Type B pancreatic cell (in vitro differentiated cells): ENCODE results near the gene CCNQ. TPM values are rescaled to one million over a fixed set of nuclear protein-coding genes. Genes with fewer than 3 reads are reported as not detected.

Source experiments
- DNase-seq: peaks from one replicate; pipeline ENCODE4 v3.0.0; 2021; ENCODE audit warnings: mixed read lengths; ENCODE audit not compliant: unreplicated experiment; ENCODE audit errors: extremely low spot score
- H3K27ac Mint-ChIP-seq: 2 replicates; pipeline ENCODE4 v1.8.0; 2021; ENCODE audit warnings: mild to moderate bottlenecking, mixed read lengths
- H3K27me3 Mint-ChIP-seq: 2 replicates; pipeline ENCODE4 v1.8.0; 2021; ENCODE audit warnings: mixed read lengths
- H3K36me3 Mint-ChIP-seq: 2 replicates; pipeline ENCODE4 v1.8.0; 2021; ENCODE audit warnings: mixed read lengths
- H3K4me1 Mint-ChIP-seq: one replicate; pipeline ENCODE4 v1.8.0; 2021; ENCODE audit warnings: mixed read lengths; ENCODE audit not compliant: unreplicated experiment
- H3K4me3 Mint-ChIP-seq: 2 replicates; pipeline ENCODE4 v1.8.0; 2021; ENCODE audit warnings: mild to moderate bottlenecking, mixed read lengths
- H3K9me3 Mint-ChIP-seq: 2 replicates; pipeline ENCODE4 v1.8.0; 2021; ENCODE audit warnings: mixed read lengths
- CTCF ChIP-seq: fragments of 200-600 bp; sonication (generic); conservative IDR thresholded peaks from 2 replicates; pipeline ENCODE4 v1.5.0; 2021; ENCODE audit warnings: antibody characterized with exemption, mild to moderate bottlenecking
- total RNA-seq: library from RNA; stranded (reverse); gene quantifications from 2 replicates; pipeline ENCODE4 v1.2.1, GENCODE V29; 2021; ENCODE audit warnings: low replicate concordance

CCNQ gene
- total RNA-seq, 1 donor from 2014 or later: 19.0 TPM

DNA sequence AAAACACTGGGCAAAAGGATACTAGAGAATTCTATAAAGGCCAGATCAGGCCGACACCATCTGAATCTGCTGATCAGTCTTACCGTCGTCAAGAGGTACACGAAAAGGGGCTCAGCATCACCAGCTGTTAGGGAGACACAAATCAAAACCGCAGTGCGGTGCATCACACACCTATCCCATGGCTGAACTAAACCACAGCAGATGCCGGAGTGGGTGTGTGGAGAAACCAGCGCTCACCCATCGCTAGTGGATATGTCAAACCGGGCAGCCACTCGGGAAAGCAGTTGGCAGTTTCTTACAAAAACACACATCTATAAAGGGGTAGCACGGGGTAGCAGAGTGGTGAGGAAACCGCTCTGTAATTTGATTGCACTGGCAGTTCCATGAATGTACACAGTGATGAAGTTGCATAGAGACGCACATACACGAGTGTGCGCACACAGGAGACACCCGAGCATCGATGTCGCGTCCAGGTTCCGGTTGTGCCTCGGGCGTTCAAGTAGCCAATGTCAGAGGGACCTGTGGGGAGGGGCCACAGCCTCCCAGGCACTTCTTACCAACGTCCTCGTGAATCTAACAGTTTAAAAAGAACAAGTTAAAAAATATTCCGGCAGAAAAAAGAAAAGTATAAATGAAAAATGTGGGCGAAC lies 23.1 kb upstream of the CCNQ start:
- Mint-ChIP-seq H3K9me3 (no peaks in the 10 kb centered on the region), H3K27me3 (peaks cover 18% of the 10 kb centered on the region), H3K36me3 (no peaks in the 10 kb centered on the region), H3K27ac (no peak overlapping the region), H3K4me3 (no peak overlapping the region), H3K4me1 (no peaks in the 10 kb centered on the region)
- no peak for TF ChIP-seq CTCF
- DNase-seq: no peak

GRCh38 chrX:153620576-153620975 lies 21.6 kb upstream of the CCNQ start:
- no peak for TF ChIP-seq CTCF
- Mint-ChIP-seq H3K36me3 (no peaks in the 10 kb centered on the region), H3K27me3 (peaks cover 28% of the 10 kb centered on the region), H3K27ac (no peak overlapping the region), H3K4me1 (no peaks in the 10 kb centered on the region), H3K9me3 (no peaks in the 10 kb centered on the region), H3K4me3 (no peak overlapping the region)
- DNase-seq: no peak

- no peaks in the 10 kb centered on the region for H3K36me3 Mint-ChIP-seq
- no peak for DNase-seq
- H3K27me3 Mint-ChIP-seq: peaks cover 46% of the 10 kb centered on the region
- H3K4me1 Mint-ChIP-seq: no peaks in the 10 kb centered on the region
- no peak overlapping the region for H3K27ac Mint-ChIP-seq
- no peak for TF ChIP-seq CTCF
- no peaks in the 10 kb centered on the region for H3K9me3 Mint-ChIP-seq
- no peak overlapping the region for H3K4me3 Mint-ChIP-seq
Observed at GRCh38 chrX:153614818-153615217, 15.9 kb upstream of the CCNQ start.

DNA sequence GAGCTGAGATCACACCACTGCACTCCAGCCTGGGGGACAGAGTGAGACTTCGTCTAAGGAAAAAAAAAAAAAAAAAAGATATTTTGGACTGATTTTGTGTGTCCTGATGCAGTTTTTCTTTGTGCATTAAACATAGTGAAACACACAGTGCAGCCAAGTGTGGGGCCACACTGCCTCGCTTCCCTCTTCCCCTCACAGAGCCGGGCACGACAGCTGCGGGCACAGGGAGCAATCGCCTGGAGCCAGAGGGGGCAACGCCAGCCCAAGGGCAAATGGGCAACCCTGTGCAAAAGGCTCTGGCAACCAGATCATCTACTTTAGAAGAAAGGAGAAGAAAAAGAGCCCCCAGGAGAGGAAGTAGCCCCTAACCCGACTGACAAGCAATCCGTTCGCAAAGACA lies 13.5 kb upstream of the CCNQ start:
- no peak for DNase-seq

GRCh38 chrX:153611298-153612095 lies 12.6 kb upstream of the CCNQ start:
- TF ChIP-seq CTCF: no peak
- peaks cover 34% of the 10 kb centered on the region for H3K27me3 Mint-ChIP-seq
- no peak overlapping the region for H3K27ac Mint-ChIP-seq
- H3K4me3 Mint-ChIP-seq: no peak overlapping the region
- no peaks in the 10 kb centered on the region for H3K9me3 Mint-ChIP-seq
- no peak for DNase-seq
- H3K36me3 Mint-ChIP-seq: no peaks in the 10 kb centered on the region
- no peaks in the 10 kb centered on the region for H3K4me1 Mint-ChIP-seq

More for the DNA sequence above, 13.5 kb upstream of the CCNQ start:
- H3K4me1 Mint-ChIP-seq: no peaks in the 10 kb centered on the region
- no peaks in the 10 kb centered on the region for H3K9me3 Mint-ChIP-seq
- H3K4me3 Mint-ChIP-seq: no peak overlapping the region
- no peak overlapping the region for H3K27ac Mint-ChIP-seq
- H3K27me3 Mint-ChIP-seq: peaks cover 37% of the 10 kb centered on the region
- no peak for TF ChIP-seq CTCF
- no peaks in the 10 kb centered on the region for H3K36me3 Mint-ChIP-seq
